Measurements from ENCODE around the gene GSTM5. TPM values are rescaled to one million over a fixed set of nuclear protein-coding genes. Genes with fewer than 3 reads are reported as not detected.
"Not testable (repeated sequence)": the region's sequence is repeated elsewhere in the genome, so short reads cannot be mapped to it uniquely, and the experiment has no call there.

The GSTM5 gene
- total RNA-seq, 6 experiments from 2014 or later: 0.19 to 0.54 (median 0.31) TPM; not detected in 1

- H3K4me3 ChIP-seq; H3K27ac ChIP-seq; intact Hi-C loops (cut with DNase I); H3K27me3 ChIP-seq; H3K36me3 ChIP-seq; DNase-seq; H3K9me3 ChIP-seq; H3K4me1 ChIP-seq: not testable (repeated sequence)
- 14% methylated on average over 1 of the region's 4 CpGs for WGBS (ENCODE audit: insufficient coverage, low coverage, low lambda C conversion rate, missing lambda C conversion rate)
- ATAC-seq: peak in 1 of 4 donors; percentile 47
Measured at GRCh38 chr1:109685890-109686289, 26.2 kb upstream of the GSTM5 start.

- H3K4me1 ChIP-seq; intact Hi-C loops (cut with DNase I); DNase-seq; H3K9me3 ChIP-seq; H3K36me3 ChIP-seq; H3K27me3 ChIP-seq: not testable (repeated sequence)
- peak in 1 of 4 donors; percentile 8 for ATAC-seq
- 0% methylated on average over 2 of the region's 11 CpGs for WGBS (ENCODE audit: insufficient coverage, low coverage, low lambda C conversion rate, missing lambda C conversion rate)
- Histone ChIP-seq H3K27ac (peak overlapping the region in 1 of 3 donors; percentile 77), H3K4me3 (peak overlapping the region in 1 of 3 donors; percentile 62)
Measured at GRCh38 chr1:109687109-109687508, 24.9 kb upstream of the GSTM5 start.

DNA sequence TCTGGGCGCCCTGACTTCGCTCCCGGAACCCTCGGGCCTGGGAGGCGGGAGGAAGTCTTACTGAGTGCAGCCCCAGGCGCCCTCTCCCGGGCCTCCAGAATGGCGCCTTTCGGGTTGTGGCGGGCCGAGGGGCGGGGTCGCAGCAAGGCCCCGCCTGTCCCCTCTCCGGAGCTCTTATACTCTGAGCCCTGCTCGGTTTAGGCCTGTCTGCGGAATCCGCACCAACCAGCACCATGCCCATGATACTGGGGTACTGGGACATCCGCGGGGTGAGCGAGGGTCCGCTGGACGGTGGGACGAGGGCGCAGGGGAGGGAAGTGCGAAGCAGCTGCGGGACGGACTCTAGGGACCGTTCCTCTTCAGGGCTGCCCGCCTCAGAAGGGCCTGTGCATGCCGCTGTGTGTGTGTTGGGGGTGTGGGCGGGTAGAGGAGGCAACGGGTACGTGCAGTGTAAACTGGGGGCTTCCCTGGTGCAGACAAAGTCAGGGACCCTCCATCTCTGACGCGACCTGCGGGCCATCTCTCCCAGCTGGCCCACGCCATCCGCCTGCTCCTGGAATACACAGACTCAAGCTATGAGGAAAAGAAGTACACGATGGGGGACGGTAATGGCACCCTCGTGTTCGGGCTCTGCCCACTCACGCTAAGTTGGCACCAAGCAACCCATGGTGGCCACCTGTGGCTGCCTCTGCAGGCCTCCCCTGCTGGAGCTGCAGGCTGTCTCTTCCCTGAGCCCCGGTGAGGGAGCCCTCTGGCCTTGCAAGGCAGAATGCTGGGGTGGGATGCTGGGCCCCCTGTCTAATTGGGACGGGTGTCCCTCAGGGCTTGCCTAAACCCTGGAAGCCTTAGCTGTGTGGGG lies 24.2 kb upstream of the GSTM5 start, which contains the start of gene GSTM1:
Gene GSTM1 (plus strand): TSS at position 177 of the 859 bp plus-strand sequence. CDS start 57 bp downstream, at position 234.
- peak in 2 of 4 donors; percentile 84 to 86 for ATAC-seq
- Histone ChIP-seq H3K4me3 (peak within 1 kb of the TSS in 1 of 3 donors; percentile 62), H3K27me3 (no peaks in the 10 kb centered on the region), H3K36me3 (no peaks in the 10 kb centered on the region), H3K9me3 (no peaks in the 10 kb centered on the region), H3K4me1 (peaks cover 0 to 4% (median 0%) of the 10 kb centered on the region in 4 donors), H3K27ac (peak within 1 kb of the TSS in 1 of 3 donors; percentile 77)
- peak; percentile 79 for TF ChIP-seq POLR2A (IDR thresholded peaks at IDR 0.05)
- peak in 2 of 4 donors; percentile 10 to 56 for TF ChIP-seq CTCF (IDR thresholded peaks at IDR 0.05)
- intact Hi-C loops (cut with DNase I): no loop called here
- DNase-seq: peak in 1 of 3 donors; percentile 89
- WGBS (ENCODE audit: insufficient coverage, low coverage, low lambda C conversion rate, missing lambda C conversion rate): no CpG with 5 or more reads among the region's 46 CpGs

DNA sequence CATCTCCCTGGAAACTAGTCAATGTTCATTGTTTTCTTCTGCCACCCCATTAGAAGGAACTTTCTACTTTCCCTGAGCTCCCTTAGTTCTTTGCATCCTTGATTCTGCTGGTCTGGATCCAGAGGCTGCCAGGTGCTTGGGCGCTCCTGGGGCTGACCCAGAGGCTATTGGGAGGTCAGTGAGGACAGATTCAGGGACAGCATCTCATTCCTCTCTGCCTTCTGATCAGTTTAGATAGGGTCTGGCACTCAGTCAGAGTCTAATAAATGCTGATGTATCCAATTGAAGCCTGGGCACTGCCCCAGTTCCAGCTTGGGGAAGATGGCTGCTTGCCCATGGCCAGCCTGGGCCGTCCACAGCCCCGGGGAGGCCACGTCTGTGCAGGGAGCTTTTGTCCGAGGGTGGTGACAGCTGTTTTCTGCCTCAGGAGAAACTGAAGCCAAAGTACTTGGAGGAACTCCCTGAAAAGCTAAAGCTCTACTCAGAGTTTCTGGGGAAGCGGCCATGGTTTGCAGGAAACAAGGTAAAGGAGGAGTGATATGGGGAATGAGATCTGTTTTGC lies 22.1 kb upstream of the GSTM5 start:
- no peak for TF ChIP-seq POLR2A (IDR thresholded peaks at IDR 0.05)
- no peak for TF ChIP-seq CTCF (IDR thresholded peaks at IDR 0.05)
- no peak overlapping the region for H3K27ac ChIP-seq
- peak in 1 of 3 donors; percentile 48 for DNase-seq
- 30% methylated on average over 2 of the region's 6 CpGs for whole genome bisulfite sequencing (ENCODE audit: insufficient coverage, low coverage, low lambda C conversion rate, missing lambda C conversion rate)
- intact Hi-C loops (cut with DNase I): no loop called here
- H3K36me3 ChIP-seq: no peaks in the 10 kb centered on the region
- H3K4me3 ChIP-seq: no peak overlapping the region
- ATAC-seq: peak in 2 of 4 donors; percentile 5 to 44
- H3K27me3 ChIP-seq: no peaks in the 10 kb centered on the region
- H3K4me1 ChIP-seq: peaks cover 0 to 4% (median 0%) of the 10 kb centered on the region in 4 donors
- no peaks in the 10 kb centered on the region for H3K9me3 ChIP-seq

DNA sequence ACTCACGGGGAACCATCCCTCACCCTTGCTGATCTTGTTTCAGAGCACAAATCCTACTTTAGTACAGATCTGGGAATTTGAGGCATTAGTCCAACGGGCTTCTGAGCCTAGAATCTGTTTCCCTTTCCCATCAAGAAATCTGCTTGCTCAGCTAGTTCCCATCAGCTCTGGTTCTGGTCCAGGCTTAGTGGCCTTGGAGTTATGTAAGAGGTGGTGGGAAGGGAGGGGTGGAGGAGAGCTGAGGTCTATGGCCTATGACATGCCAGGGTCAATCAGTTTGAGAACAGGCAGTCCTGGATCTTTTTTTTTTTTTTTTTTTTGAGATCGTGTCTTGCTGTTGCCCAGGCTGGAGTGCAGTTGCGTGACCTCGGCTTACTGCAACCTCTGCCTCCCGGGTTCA lies 20.3 kb upstream of the GSTM5 start:
- 12% methylated on average over 3 of the region's 6 CpGs for WGBS (ENCODE audit: insufficient coverage, low coverage, low lambda C conversion rate, missing lambda C conversion rate)
- peaks cover 0 to 4% (median 0%) of the 10 kb centered on the region in 4 donors for H3K4me1 ChIP-seq
- H3K27ac ChIP-seq: no peak overlapping the region
- DNase-seq (peak in 1 of 3 donors; percentile 46), ATAC-seq (peak in 2 of 4 donors; percentile 70 to 80)
- no peak for TF ChIP-seq POLR2A (IDR thresholded peaks at IDR 0.05)
- TF ChIP-seq CTCF (IDR thresholded peaks at IDR 0.05): no peak
- H3K4me3 ChIP-seq: no peak overlapping the region
- no peaks in the 10 kb centered on the region for H3K9me3 ChIP-seq
- intact Hi-C loops (cut with DNase I): no loop called here
- H3K27me3 ChIP-seq: no peaks in the 10 kb centered on the region
- no peaks in the 10 kb centered on the region for H3K36me3 ChIP-seq

DNA sequence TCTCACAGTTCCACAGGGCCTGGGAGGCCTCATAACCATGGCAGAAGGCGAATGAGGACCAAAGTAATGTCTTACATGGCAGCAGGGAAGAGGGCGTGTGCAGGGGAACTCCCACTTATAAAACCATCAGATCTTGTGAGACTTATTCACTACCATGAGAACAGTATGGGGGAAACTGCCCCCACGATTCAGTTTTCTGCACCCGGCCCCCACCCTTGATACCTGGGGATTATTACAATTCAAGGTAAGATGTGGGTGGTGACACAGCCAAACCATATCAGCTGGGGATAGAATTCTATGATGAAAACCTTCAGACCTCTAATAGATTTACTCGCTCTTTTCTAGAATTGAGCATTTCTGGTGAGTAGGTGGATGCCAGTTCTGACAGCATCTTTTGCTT lies 17.7 kb upstream of the GSTM5 start:
- H3K9me3 ChIP-seq; H3K4me3 ChIP-seq; ATAC-seq; intact Hi-C loops (cut with DNase I); H3K36me3 ChIP-seq; DNase-seq; H3K27ac ChIP-seq; H3K27me3 ChIP-seq; H3K4me1 ChIP-seq: not testable (repeated sequence)
- WGBS (ENCODE audit: insufficient coverage, low coverage, low lambda C conversion rate, missing lambda C conversion rate): 100% methylated on average over 2 of the region's 5 CpGs

DNA sequence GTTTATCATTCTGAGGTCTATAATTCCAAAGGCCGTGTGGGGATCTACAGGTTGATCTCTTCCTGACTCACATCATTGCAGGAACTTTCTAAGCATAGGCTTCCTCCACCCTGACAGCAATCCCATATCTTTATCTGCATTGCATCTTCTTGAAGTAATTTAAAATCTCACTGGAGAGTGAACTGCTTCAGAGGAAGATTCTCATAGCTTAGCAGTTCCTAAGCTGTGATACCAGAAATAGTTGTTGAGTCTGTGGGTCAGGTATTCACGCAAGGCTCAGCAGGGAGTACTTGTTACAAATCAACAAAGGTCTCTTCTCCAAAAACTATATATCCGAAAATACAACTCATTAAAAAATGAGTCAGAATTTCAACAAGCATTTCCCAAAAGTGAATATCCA lies 16.9 kb upstream of the GSTM5 start:
- H3K27ac ChIP-seq; H3K27me3 ChIP-seq; H3K4me3 ChIP-seq; intact Hi-C loops (cut with DNase I); H3K4me1 ChIP-seq; H3K9me3 ChIP-seq; ATAC-seq; H3K36me3 ChIP-seq; DNase-seq: not testable (repeated sequence)
- WGBS (ENCODE audit: insufficient coverage, low coverage, low lambda C conversion rate, missing lambda C conversion rate): 77% methylated on average over 3 of the region's 3 CpGs

Measured in right lobe of liver (tissue), 6 donors.